Stimulated activated CD8-positive, alpha-beta memory T cell treated with anti-CD3 and anti-CD28 coated beads, Interleukin-4, amount 100 ng/mL, for 48 hours (primary cell): ENCODE results near the gene GRAPL.
"Not testable (repeated sequence)": the region's sequence is repeated elsewhere in the genome, so short reads cannot be mapped to it uniquely, and the experiment has no call there.

Source experiments
- DNase-seq: peaks from one replicate; pipeline ENCODE4 v3.0.0-alpha.2; 2020

Gene GRAPL

DNA sequence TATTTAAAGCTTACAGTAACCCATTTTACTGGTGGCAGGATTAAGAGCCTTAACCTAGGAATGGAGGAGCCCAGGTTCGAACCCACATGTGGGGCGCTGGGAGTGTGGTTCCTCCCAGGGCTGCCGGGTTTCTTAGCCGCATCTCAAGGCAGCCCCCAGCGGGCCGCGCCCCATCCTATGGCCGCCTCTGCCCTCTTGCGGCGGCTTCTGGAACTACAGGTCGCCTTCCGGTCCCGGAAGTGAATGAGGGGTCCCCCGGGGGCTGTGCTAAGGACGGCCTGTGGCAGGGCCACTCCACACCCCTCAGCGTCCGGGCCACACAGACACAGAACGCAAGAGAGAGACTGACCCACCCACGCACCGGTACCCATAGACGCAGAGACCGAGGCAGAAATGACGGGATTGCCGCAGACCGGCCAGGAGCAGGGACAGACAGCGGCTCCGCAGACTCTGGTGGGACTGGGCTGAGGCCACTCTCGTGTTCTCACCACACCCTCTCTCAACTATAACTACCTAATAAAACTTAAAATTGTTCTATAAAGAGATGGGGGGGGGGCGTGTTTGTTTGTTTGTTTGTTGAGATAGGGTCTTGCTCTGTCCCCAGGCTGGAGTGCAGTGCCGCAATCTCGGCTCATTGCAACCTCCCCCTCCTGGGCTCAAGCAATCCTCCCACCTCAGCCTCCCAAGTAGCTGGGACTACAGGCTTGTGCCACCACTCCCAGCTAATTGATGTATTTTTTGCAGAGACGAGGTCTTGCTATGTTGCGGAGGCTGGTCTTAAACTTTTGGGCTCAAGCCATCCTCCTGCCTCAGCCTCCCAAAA lies 69.2 kb downstream of the GRAPL start:
- peak; percentile 29 for DNase-seq

- DNase-seq, result not testable (repeated sequence)
These were observed 75.1 kb downstream of the GRAPL start for GRCh38 chr17:19202448-19202847.

GRCh38 chr17:19203429-19203828 lies 76.0 kb downstream of the GRAPL start:
- not testable (repeated sequence) for DNase-seq
